HepG2 (cell line): ENCODE data around the gene CADM3. TPM values are rescaled to one million over a fixed set of nuclear protein-coding genes. Genes with fewer than 3 reads are reported as not detected.

Source experiments
- ATAC-seq: fragments of 200-7000 bp; cut with Tn5 transposase; 3 replicates; pipeline ENCODE4 v1.9.1; 2020; ENCODE audit warnings: mild to moderate bottlenecking, moderate library complexity
- BruUV-seq: library from RNA; stranded (reverse); fragments of 400-500 nt; replicated peaks from 2 replicates; lab custom pipeline; 2021; lab: Mats Ljungman, UMichigan
- CTCF ChIA-PET: fragments of 300-600 bp; formaldehyde crosslinking; extraction: SDS; loops from one replicate; lab custom pipeline; 2021; ENCODE audit warnings: low total read pairs, inconsistent platforms, low intra/inter-chr PET ratio; lab: Yijun Ruan, JAX
- POLR2A ChIA-PET: fragments of 350-600 bp; sonication (Branson Sonifier 250); formaldehyde crosslinking; loops from one replicate; lab custom pipeline; 2020; ENCODE audit warnings: antibody characterized with exemption, inconsistent platforms; lab: Yijun Ruan, JAX
- DNase-seq: peaks from one replicate; pipeline ENCODE4 v3.0.0-alpha.2; 2015; ENCODE audit warnings: low spot score
- FAIRE-seq: peaks from 3 replicates; lab custom pipeline; 2011; peaks lifted over from hg19 to GRCh38; lab: Jason Lieb, UNC
- H2AFZ ChIP-seq: one replicate; pipeline ENCODE4 v1.6.1; 2011; ENCODE audit warnings: low read length, inconsistent platforms
- H3K27ac ChIP-seq: fragments of 300-600 bp; 3 replicates; pipeline ENCODE4 v1.8.0; 2011; ENCODE audit warnings: mixed run types, mild to moderate bottlenecking, mixed read lengths, low read length, inconsistent platforms; ENCODE audit not compliant: insufficient read depth; ENCODE audit errors: extremely low read length
- H3K27me3 ChIP-seq, 2 experiments: fragments of 200-600 bp in 1 of 2; 2 replicates in 1 of 2; 3 replicates in 1 of 2; pipeline versions ENCODE4 v1.6.0 to v1.8.0; 2011; ENCODE audit warnings: low read length in 2 of 2, mild to moderate bottlenecking in 2 of 2, moderate library complexity in 2 of 2, inconsistent platforms in 1 of 2; ENCODE audit not compliant: insufficient read depth in 2 of 2, control insufficient read depth in 1 of 2
- H3K36me3 ChIP-seq, 2 experiments: fragments of 200-600 bp in 1 of 2; replicated peaks in 1 of 2; 2 replicates in 1 of 2; 3 replicates in 1 of 2; pipeline versions ENCODE4 v1.5.1 to v1.8.0; 2011; ENCODE audit warnings: low read length in 2 of 2, inconsistent platforms in 1 of 2; ENCODE audit not compliant: insufficient read depth in 2 of 2, control insufficient read depth in 1 of 2
- H3K4me1 ChIP-seq: 2 replicates; pipeline ENCODE4 v1.5.1; 2012; ENCODE audit warnings: low read length, inconsistent platforms; ENCODE audit not compliant: insufficient read depth
- H3K4me2 ChIP-seq: 2 replicates; pipeline ENCODE4 v1.6.0; 2011; ENCODE audit warnings: low read depth, low read length, inconsistent platforms
- H3K4me3 ChIP-seq, 3 experiments: fragments of 200-600 bp in 1 of 3; sonication (generic), shearing (Covaris generic) in 1 of 3; replicated peaks in 1 of 3; 2 replicates each; pipeline ENCODE4 v1.5.1; 2011 to 2016; ENCODE audit warnings: low read length in 3 of 3, inconsistent platforms in 2 of 3, low read depth in 2 of 3, mild to moderate bottlenecking in 2 of 3, control low read depth in 1 of 3, mixed read lengths in 1 of 3; ENCODE audit not compliant: insufficient read depth in 1 of 3
- H3K79me2 ChIP-seq: one replicate; pipeline ENCODE4 v1.6.1; 2011; ENCODE audit warnings: low read length, inconsistent platforms; ENCODE audit not compliant: insufficient read depth
- H3K9ac ChIP-seq: 2 replicates; pipeline ENCODE4 v1.6.0; 2011; ENCODE audit warnings: mild to moderate bottlenecking, low read depth, low read length, inconsistent platforms; ENCODE audit not compliant: insufficient read depth
- H3K9me3 ChIP-seq: 2 replicates; pipeline ENCODE4 v1.5.1; 2012; ENCODE audit warnings: mild to moderate bottlenecking, low read length
- H4K20me1 ChIP-seq: 2 replicates; pipeline ENCODE4 v1.6.0; 2011; ENCODE audit warnings: inconsistent platforms, mild to moderate bottlenecking, low read length, moderate library complexity; ENCODE audit not compliant: insufficient read depth
- CAMTA2 ChIP-seq: sonication (generic); formaldehyde crosslinking; IDR thresholded peaks from 2 replicates; pipeline ENCODE4 v1.4.0; 2020; ENCODE audit warnings: mild to moderate bottlenecking, missing genetic modification reagents, borderline replicate concordance
- CTCF ChIP-seq: sonication (generic); formaldehyde crosslinking; IDR thresholded peaks from 2 replicates; pipeline ENCODE4 v1.5.0; 2020; ENCODE audit warnings: mild to moderate bottlenecking, missing genetic modification reagents, moderate library complexity
- DDIT3 ChIP-seq: sonication (generic); formaldehyde crosslinking; IDR thresholded peaks from 2 replicates; pipeline ENCODE4 v1.4.0; 2020; ENCODE audit warnings: mild to moderate bottlenecking, missing genetic modification reagents
- DMTF1 ChIP-seq: sonication (generic); formaldehyde crosslinking; IDR thresholded peaks from 2 replicates; pipeline ENCODE4 v1.4.0; 2020; ENCODE audit warnings: mild to moderate bottlenecking, missing genetic modification reagents
- FOSL1 ChIP-seq: sonication (generic); formaldehyde crosslinking; IDR thresholded peaks from 2 replicates; pipeline ENCODE4 v1.9.0; 2021; ENCODE audit warnings: missing genetic modification reagents, borderline replicate concordance
- HNRNPK ChIP-seq: fragments of 200-400 bp; formaldehyde crosslinking; IDR thresholded peaks from 2 replicates; pipeline ENCODE4 v1.6.1; 2018; ENCODE audit warnings: low read length, low read depth, moderate library complexity, mild to moderate bottlenecking; ENCODE audit not compliant: poor library complexity, severe bottlenecking
- SMC3 ChIP-seq: IDR thresholded peaks from 2 replicates; pipeline ENCODE4 v1.6.1; 2011; ENCODE audit warnings: low read length, improper control_type of control experiment
- STAG1 ChIP-seq: sonication (generic); formaldehyde crosslinking; IDR thresholded peaks from 2 replicates; pipeline ENCODE4 v1.4.0; 2020; ENCODE audit warnings: missing genetic modification reagents
- TEAD3 ChIP-seq: optimal IDR thresholded peaks from 2 replicates; pipeline ENCODE3; 2016; ENCODE audit warnings: borderline replicate concordance
- TEF ChIP-seq: sonication (generic); formaldehyde crosslinking; IDR thresholded peaks from 2 replicates; pipeline ENCODE4 v1.5.0; 2020; ENCODE audit warnings: missing genetic modification reagents
- THAP7 ChIP-seq: sonication (generic); formaldehyde crosslinking; IDR thresholded peaks from 2 replicates; pipeline ENCODE4 v1.8.1; 2023; ENCODE audit warnings: mild to moderate bottlenecking, missing genetic modification reagents
- ZNF513 ChIP-seq: sonication (generic); formaldehyde crosslinking; conservative IDR thresholded peaks from 2 replicates; pipeline ENCODE4 v1.5.0; 2020; ENCODE audit warnings: missing genetic modification reagents
- ZNF639 ChIP-seq: conservative IDR thresholded peaks from 2 replicates; pipeline ENCODE4 v1.6.1; 2018; ENCODE audit warnings: missing genetic modification reagents
- WGBS: methylation state at CpG from one replicate; pipeline ENCODE4 v1.1.6; 2017; ENCODE audit warnings: low lambda C conversion rate; 5-methylcytosine and 5-hydroxymethylcytosine counted together
- in situ Hi-C: cut with HindIII; loops from 2 replicates; pipeline ENCODE4 v1.10.0; 2017; ENCODE audit warnings: low pct_unique_long_range_greater_than_20kb; ENCODE audit not compliant: extremely low pct_ligation_motif_present
- intact Hi-C: fragments of 100-400 bp; cut with micrococcal nuclease; formaldehyde crosslinking; loops from one replicate; pipeline ENCODE4 v1.10.0; 2022; ENCODE audit not compliant: unreplicated experiment
- polyA plus RNA-seq, 8 experiments: library from polyadenylated mRNA; depleted of rRNA in 3 of 8; stranded (reverse) in 7 of 8; unstranded in 1 of 8; fragments of >200 nt; fragmentation: Illumina TruSeq in 4 of 8; extraction: Trizol in 4 of 8; gene quantifications; 2 replicates each; pipeline versions ENCODE4 v1.2.1 to v1.2.3, GENCODE V29; 2011 to 2016; ENCODE audit warnings: low read depth in 4 of 8, missing spikeins in 1 of 8, mixed read lengths in 1 of 8; ENCODE audit not compliant: insufficient read depth in 1 of 8
- total RNA-seq, 5 experiments: library from RNA; depleted of rRNA; stranded (reverse); fragments of >200 nt; fragmentation: Illumina TruSeq; extraction: Trizol; gene quantifications; 2 replicates each; pipeline ENCODE4 v1.2.3, GENCODE V29; 2016; ENCODE audit warnings: low read depth in 1 of 5

The CADM3 gene
- total and polyA plus RNA-seq, 2 of the 13 experiments (the other 11 are each of a cell fraction or from before 2014, with no cell fraction given), result not detected

GRCh38 chr1:159123587-159123986, 47.8 kb upstream of the CADM3 start (continued):
- TF ChIP-seq ZNF639 (CRISPR knock-in tag) (no peak), HNRNPK (no peak), THAP7 (CRISPR knock-in tag) (no peak), DDIT3 (no peak)

- CTCF ChIA-PET, result interaction anchor here (0.7 to 2.4 kb wide), 2 partner anchors 79 to 659 kb away, joined by 3 to 15 read pairs; no protein-coding TSS in a partner anchor
- ATAC-seq (peak; percentile 38; the same call in 2 of the 3 replicates), FAIRE-seq (peak; percentile 44), DNase-seq (peak; percentile 40)
- POLR2A ChIA-PET, result no interaction called here
- no TSS peak for BruUV-seq
- Histone ChIP-seq H3K27me3 (no peaks in the 10 kb centered on the region), H3K36me3 (no peaks in the 10 kb centered on the region), H2AFZ (no peak overlapping the region), H3K9me3 (no peaks in the 10 kb centered on the region), H3K9ac (no peak overlapping the region), H3K79me2 (no peaks in the 10 kb centered on the region), H4K20me1 (no peaks in the 10 kb centered on the region; the same call in 1 of the 2 replicates), H3K4me2 (no peak overlapping the region), H3K4me1 (no peaks in the 10 kb centered on the region), H3K4me3 (no peak overlapping the region), H3K27ac (no peak overlapping the region)
- 16% methylated on average over 12 of the region's 12 CpGs for WGBS
- peak; percentile 66 for TF ChIP-seq CTCF (CRISPR knock-in tag)
- no peak for TF ChIP-seq ZNF513 (CRISPR knock-in tag)
- TF ChIP-seq TEAD3, result peak; percentile 16
- TF ChIP-seq TEF, result no peak
- peak; percentile 68 for TF ChIP-seq SMC3
- TF ChIP-seq FOSL1 (CRISPR knock-in tag), result no peak
- peak; percentile 54 for TF ChIP-seq STAG1 (CRISPR knock-in tag)
- no peak for TF ChIP-seq CAMTA2
- TF ChIP-seq DMTF1, result no peak
- in situ Hi-C loops, result no loop called here
- intact Hi-C loops, result no loop called here
These were observed 39.0 kb upstream of the CADM3 start for GRCh38 chr1:159132271-159132881.
